ENCODE results near the gene SSPN. TPM values are rescaled to one million over a fixed set of nuclear protein-coding genes. Genes with fewer than 3 reads are reported as not detected.

SSPN gene
- total and polyA plus RNA-seq, 9 donors = 71.5 to 126 (median 96.5) TPM

DNA sequence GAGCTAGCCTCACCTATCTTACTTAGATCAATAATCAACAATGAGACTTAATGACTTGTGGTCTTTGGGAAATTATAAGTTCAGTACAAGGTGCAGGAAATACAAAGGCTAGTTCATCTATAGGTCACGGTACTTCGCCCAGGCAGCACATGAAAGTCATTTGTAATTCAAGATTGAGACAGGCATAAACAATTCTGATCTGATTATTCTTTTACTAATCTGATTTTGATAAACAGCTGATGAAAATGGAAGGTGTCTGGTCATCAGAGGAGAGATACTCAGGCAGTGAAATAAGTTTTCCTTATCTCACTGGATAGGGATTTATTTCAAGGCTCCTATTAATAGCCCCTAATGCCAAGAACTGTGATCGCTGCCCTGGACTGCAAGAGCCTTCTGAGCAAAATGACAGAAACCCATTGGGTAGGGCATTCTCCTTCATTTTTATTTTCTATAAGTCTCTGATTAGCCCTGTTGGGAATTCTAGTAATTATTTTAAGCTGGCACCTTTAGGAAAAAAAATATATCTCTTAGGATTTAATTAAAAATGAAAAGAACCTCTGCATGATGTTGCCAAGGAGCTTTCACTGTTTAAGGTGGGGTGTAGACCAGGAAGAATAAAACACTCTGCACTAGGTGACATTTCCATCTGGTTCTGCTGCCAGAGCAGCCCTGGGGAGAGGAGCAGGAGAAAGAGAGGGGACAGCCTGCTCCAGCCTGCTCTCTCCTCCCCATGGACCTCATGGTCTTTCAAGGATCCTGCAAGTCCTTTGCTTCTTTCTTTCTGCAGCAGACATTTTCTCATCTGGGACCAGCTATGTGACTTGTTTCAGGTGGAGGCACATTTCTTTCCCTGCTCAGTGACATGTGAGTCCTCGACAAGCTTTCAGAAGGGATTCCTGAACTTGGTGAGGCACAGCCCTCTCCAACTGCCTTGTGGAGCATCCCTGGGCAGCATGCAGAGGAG, 44.8 kb downstream of the SSPN start:
- H3K27ac ChIP-seq (ENCODE audit: low read length) = no peak overlapping the region
- no peak for DNase-seq
- peaks cover 9% of the 10 kb centered on the region for H3K4me1 ChIP-seq (ENCODE audit: control insufficient read depth, insufficient read depth, low read length)
- WGBS (ENCODE audit: insufficient coverage) = no CpG with 5 or more reads among the region's 4 CpGs
- no peak overlapping the region for H3K4me3 ChIP-seq (ENCODE audit: low read length)
- no peaks in the 10 kb centered on the region for H3K27me3 ChIP-seq (ENCODE audit: control insufficient read depth, insufficient read depth, low read length)
- no peaks in the 10 kb centered on the region for H3K36me3 ChIP-seq (ENCODE audit: control insufficient read depth, insufficient read depth, low read length)
- H3K9me3 ChIP-seq (replicated peaks; ENCODE audit: control insufficient read depth, low read depth, low read length) = no peaks in the 10 kb centered on the region

DNA sequence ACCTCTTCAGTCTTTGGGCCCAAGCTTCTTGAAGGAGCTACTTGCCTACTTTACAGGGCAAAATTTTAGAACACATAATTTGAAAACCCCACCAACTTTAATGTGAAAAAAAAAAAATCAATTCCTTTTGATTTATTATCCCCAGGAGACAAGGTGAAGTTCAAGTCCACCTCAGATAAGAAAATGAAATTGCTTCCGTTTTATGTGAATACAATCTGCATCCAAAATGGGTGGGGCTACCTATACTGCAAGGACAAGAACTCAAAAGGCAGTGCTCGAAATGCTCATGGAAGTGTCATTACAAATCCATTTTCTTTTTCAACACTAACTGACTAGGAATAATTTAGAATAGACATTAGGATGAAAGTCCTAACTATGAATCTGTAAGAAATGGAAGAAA, 45.7 kb downstream of the SSPN start:
- H3K36me3 ChIP-seq (ENCODE audit: control insufficient read depth, insufficient read depth, low read length) = no peaks in the 10 kb centered on the region
- H3K9me3 ChIP-seq (replicated peaks; ENCODE audit: control insufficient read depth, low read depth, low read length) = no peaks in the 10 kb centered on the region
- WGBS (ENCODE audit: insufficient coverage) = no CpG with 5 or more reads among the region's 2 CpGs
- H3K4me3 ChIP-seq (ENCODE audit: low read length) = no peak overlapping the region
- H3K4me1 ChIP-seq (ENCODE audit: control insufficient read depth, insufficient read depth, low read length) = peaks cover 9% of the 10 kb centered on the region
- no peak for DNase-seq
- H3K27me3 ChIP-seq (ENCODE audit: control insufficient read depth, insufficient read depth, low read length) = no peaks in the 10 kb centered on the region
- H3K27ac ChIP-seq (ENCODE audit: low read length) = no peak overlapping the region

DNA sequence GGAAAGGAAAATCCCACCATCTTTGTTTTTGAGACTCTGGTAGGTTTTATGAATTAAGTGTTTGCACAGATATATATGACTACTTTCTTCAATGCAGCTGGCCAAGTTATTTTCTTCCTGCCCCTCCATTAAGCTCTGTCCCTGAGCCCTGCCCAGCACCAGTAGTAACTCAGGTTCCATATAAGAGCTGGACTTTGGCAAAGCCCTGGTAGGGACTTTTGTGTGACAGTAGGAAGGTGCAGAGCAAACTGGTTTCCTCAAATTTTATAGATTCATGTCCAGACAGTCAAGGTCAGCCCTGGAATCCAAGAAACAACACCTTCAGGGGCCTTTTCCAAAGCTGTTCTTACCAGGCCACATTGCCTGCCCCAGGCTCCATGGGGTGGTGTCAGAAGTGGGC, 47.3 kb downstream of the SSPN start:
- H3K27me3 ChIP-seq (ENCODE audit: control insufficient read depth, insufficient read depth, low read length) = no peaks in the 10 kb centered on the region
- H3K4me1 ChIP-seq (ENCODE audit: control insufficient read depth, insufficient read depth, low read length) = peaks cover 9% of the 10 kb centered on the region
- H3K9me3 ChIP-seq (replicated peaks; ENCODE audit: control insufficient read depth, low read depth, low read length) = no peaks in the 10 kb centered on the region
- H3K36me3 ChIP-seq (ENCODE audit: control insufficient read depth, insufficient read depth, low read length) = no peaks in the 10 kb centered on the region
- H3K27ac ChIP-seq (ENCODE audit: low read length) = no peak overlapping the region
- no peak for DNase-seq
- no peak overlapping the region for H3K4me3 ChIP-seq (ENCODE audit: low read length)

DNA sequence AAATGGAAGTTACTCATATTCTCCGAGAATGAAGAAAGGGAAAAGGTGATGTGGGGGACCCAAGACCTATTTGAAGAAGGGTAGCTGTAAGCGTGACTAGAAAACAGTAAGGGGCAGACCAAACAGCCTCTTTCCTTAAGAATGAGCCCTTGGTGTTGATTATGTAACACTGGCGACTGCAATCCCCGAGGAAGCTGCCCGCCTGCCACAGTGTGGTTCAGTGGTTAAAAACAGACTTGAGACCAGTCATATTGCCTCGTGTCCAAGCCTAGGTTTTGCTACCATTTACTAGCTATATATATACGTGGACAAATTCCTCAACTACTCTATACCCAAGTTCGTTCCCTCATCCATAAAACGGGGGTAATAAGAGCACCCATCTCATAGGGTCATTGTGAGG, 49.1 kb downstream of the SSPN start:
- WGBS (ENCODE audit: insufficient coverage) = 79% methylated on average over 5 of the region's 9 CpGs
- no peak overlapping the region for H3K4me3 ChIP-seq (ENCODE audit: low read length)
- no peaks in the 10 kb centered on the region for H3K27me3 ChIP-seq (ENCODE audit: control insufficient read depth, insufficient read depth, low read length)
- peaks cover 3% of the 10 kb centered on the region for H3K4me1 ChIP-seq (ENCODE audit: control insufficient read depth, insufficient read depth, low read length)
- H3K9me3 ChIP-seq (replicated peaks; ENCODE audit: control insufficient read depth, low read depth, low read length) = peaks cover under 1% of the 10 kb centered on the region
- DNase-seq = no peak
- H3K36me3 ChIP-seq (ENCODE audit: control insufficient read depth, insufficient read depth, low read length) = no peaks in the 10 kb centered on the region
- no peak overlapping the region for H3K27ac ChIP-seq (ENCODE audit: low read length)

DNA sequence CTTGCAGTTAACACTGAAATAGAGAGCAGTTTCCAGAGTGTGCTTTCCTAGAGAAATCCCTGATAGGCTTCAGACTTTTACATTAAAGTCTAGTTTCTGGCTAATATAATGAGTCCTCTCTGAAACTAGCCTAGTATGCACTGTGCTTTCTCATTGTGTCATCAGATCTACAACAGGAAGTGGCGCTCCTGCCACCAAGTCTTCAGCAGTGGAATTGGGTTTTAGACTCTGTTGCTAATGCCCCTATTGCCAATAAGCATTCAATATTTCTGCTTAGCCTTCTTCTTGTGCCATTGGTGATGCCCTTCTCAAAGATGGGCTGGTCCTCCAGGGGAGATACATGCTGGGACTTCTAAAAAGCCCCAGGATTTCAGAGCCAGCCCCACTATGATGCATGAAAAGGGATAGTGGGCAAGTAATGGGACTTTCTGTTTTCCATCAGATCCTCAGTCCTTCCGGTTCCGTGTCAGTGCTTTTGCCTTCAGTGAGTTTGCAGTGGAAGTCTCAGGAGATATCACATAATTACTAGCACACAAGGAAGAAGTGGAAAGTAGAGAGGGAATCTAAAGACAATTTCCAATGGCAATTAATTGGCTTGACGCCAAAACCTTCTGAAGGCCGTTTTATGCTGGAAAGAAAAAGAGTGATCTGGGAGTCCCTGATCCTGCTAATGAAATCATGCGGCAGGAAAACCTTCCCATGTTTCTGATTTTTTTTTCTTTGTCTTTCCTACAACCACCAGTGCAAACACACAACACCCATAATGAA, 50.0 kb downstream of the SSPN start:
- Histone ChIP-seq H3K4me3 (ENCODE audit: low read length) (no peak overlapping the region), H3K4me1 (ENCODE audit: control insufficient read depth, insufficient read depth, low read length) (no peaks in the 10 kb centered on the region), H3K36me3 (ENCODE audit: control insufficient read depth, insufficient read depth, low read length) (no peaks in the 10 kb centered on the region), H3K27ac (ENCODE audit: low read length) (no peak overlapping the region), H3K27me3 (ENCODE audit: control insufficient read depth, insufficient read depth, low read length) (no peaks in the 10 kb centered on the region), H3K9me3 (replicated peaks; ENCODE audit: control insufficient read depth, low read depth, low read length) (peaks cover 4% of the 10 kb centered on the region)
- 40% methylated on average over 1 of the region's 6 CpGs for WGBS (ENCODE audit: insufficient coverage)
- peak; percentile 44 for DNase-seq

DNA sequence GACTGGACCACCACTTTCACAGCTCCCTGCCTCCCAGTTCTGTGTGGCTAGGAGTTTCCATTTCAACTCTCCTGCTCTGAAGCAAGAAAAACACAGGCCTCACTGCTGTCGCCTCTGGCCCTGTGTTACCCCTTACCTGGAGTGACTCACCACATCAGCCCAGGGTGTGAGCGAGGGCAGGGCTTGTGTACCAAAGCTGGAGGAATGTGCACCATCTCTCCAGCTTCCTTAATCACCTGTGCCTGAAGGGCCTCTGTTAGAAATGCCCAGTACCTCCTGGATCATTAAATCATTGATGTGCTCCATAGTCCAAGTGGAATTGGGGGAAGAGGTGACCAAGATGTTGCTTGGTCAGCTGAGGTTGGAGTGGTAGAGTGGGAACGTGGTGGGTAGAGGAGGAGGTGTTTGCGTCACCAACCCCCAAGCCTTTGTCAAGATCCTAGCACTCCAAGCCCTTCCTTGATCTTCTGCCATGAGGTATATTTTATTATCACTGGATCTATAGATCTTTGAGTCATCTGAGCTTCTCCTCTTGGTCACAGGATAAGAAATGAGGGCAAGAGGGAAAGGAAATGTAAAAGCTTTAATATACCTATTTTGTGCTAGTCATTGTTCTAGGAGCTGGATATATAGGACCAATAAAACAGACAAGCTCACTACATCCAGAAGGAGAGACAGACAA, 51.3 kb downstream of the SSPN start:
- WGBS (ENCODE audit: insufficient coverage) = 95% methylated on average over 2 of the region's 4 CpGs
- no peak for DNase-seq
- Histone ChIP-seq H3K4me3 (ENCODE audit: low read length) (no peak overlapping the region), H3K27ac (ENCODE audit: low read length) (no peak overlapping the region), H3K9me3 (replicated peaks; ENCODE audit: control insufficient read depth, low read depth, low read length) (peaks cover 4% of the 10 kb centered on the region), H3K4me1 (ENCODE audit: control insufficient read depth, insufficient read depth, low read length) (no peaks in the 10 kb centered on the region), H3K27me3 (ENCODE audit: control insufficient read depth, insufficient read depth, low read length) (no peaks in the 10 kb centered on the region), H3K36me3 (ENCODE audit: control insufficient read depth, insufficient read depth, low read length) (no peaks in the 10 kb centered on the region)

DNA sequence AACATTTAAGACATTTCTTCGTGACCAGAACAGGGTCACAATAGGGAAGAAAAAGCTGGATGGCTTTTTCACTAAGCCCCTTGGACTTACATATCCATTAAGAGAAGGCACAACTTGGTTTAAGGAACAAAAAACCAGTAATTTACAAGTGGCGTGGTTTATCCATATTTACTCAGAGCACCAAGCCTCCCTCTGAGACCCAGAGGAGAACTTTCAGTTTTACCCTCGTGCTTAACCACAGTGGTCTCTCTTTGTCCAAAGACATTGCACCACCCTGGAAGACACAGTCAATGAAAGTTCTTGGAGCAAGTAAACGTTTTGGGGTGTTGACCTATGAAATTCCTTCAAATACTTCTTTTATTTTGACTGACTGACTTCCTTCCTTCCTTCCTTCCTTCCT, 52.5 kb downstream of the SSPN start:
- H3K27me3 ChIP-seq (ENCODE audit: control insufficient read depth, insufficient read depth, low read length) = no peaks in the 10 kb centered on the region
- no CpG with 5 or more reads among the region's 4 CpGs for WGBS (ENCODE audit: insufficient coverage)
- no peaks in the 10 kb centered on the region for H3K36me3 ChIP-seq (ENCODE audit: control insufficient read depth, insufficient read depth, low read length)
- no peaks in the 10 kb centered on the region for H3K4me1 ChIP-seq (ENCODE audit: control insufficient read depth, insufficient read depth, low read length)
- no peak overlapping the region for H3K4me3 ChIP-seq (ENCODE audit: low read length)
- DNase-seq = no peak
- peaks cover 4% of the 10 kb centered on the region for H3K9me3 ChIP-seq (replicated peaks; ENCODE audit: control insufficient read depth, low read depth, low read length)
- no peak overlapping the region for H3K27ac ChIP-seq (ENCODE audit: low read length)

DNA sequence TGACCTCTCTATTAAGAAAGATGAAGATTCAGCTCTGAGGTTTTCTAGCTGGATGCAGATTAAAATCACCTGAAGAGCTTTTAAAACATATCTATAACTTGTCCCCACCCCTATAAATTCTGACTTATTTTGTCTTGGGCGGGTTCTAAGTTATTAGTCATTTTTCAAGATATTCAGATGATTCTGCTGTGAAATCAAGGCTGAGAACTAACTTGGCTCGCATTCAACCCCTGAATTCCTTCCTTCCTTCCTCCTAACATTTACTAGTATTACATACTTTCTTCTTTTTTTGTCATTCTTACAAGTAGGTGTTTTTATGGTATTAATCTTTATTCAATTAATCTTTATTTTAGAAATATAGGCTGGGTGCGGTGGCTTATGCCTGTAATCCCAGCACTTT, 55.4 kb downstream of the SSPN start:
- Histone ChIP-seq H3K4me3 (ENCODE audit: low read length) (no peak overlapping the region), H3K36me3 (ENCODE audit: control insufficient read depth, insufficient read depth, low read length) (no peaks in the 10 kb centered on the region), H3K27ac (ENCODE audit: low read length) (no peak overlapping the region), H3K27me3 (ENCODE audit: control insufficient read depth, insufficient read depth, low read length) (no peaks in the 10 kb centered on the region), H3K9me3 (replicated peaks; ENCODE audit: control insufficient read depth, low read depth, low read length) (peaks cover 7% of the 10 kb centered on the region), H3K4me1 (ENCODE audit: control insufficient read depth, insufficient read depth, low read length) (no peaks in the 10 kb centered on the region)
- DNase-seq = no peak
- no CpG with 5 or more reads among the region's 3 CpGs for WGBS (ENCODE audit: insufficient coverage)

DNA sequence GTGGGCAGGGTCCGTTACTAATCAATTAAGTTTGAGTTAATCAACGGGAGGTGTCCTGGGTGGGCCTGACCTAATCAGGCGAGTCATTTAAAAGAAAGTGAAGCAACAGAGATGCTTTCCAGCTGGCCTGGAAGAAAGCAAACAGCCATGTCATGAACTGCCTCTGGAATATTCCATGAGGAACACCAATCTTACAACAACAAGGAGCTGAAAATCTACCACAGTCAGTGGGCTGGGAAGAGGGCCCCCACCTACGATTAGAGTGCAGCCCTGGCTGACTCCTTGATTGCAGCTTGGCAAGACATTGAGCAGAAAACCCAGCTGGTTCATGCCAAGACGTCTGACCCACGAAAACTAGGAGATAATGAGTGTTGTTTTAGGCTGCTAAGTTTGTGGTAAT, 56.2 kb downstream of the SSPN start:
- no peak overlapping the region for H3K27ac ChIP-seq (ENCODE audit: low read length)
- no peak overlapping the region for H3K4me3 ChIP-seq (ENCODE audit: low read length)
- DNase-seq = no peak
- 81% methylated on average over 6 of the region's 6 CpGs for WGBS (ENCODE audit: insufficient coverage)
- peaks cover 12% of the 10 kb centered on the region for H3K9me3 ChIP-seq (replicated peaks; ENCODE audit: control insufficient read depth, low read depth, low read length)
- H3K27me3 ChIP-seq (ENCODE audit: control insufficient read depth, insufficient read depth, low read length) = no peaks in the 10 kb centered on the region
- H3K4me1 ChIP-seq (ENCODE audit: control insufficient read depth, insufficient read depth, low read length) = no peaks in the 10 kb centered on the region
- H3K36me3 ChIP-seq (ENCODE audit: control insufficient read depth, insufficient read depth, low read length) = no peaks in the 10 kb centered on the region

DNA sequence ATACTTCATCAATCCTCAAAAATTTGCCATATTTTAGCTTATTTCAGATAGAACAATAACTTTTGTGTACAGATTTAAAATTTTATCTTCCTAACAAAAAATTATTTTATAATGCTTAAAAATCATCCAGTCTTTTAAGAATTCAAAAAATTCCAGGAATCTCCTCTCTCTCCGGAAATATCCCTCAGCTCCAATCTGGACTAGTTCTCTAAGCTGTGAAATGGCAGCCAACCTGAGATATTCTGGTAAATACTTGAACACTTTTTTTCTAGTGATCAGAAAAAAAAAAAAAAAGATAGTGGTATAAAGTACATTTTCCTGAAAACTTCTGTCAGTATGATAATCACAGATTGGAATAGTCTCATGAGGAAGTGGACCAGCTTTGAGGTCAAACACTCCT, 57.6 kb downstream of the SSPN start:
- no CpG with 5 or more reads among the region's 1 CpG for WGBS (ENCODE audit: insufficient coverage)
- H3K9me3 ChIP-seq (replicated peaks; ENCODE audit: control insufficient read depth, low read depth, low read length) = peaks cover 14% of the 10 kb centered on the region
- H3K27me3 ChIP-seq (ENCODE audit: control insufficient read depth, insufficient read depth, low read length) = no peaks in the 10 kb centered on the region
- no peak for DNase-seq
- no peak overlapping the region for H3K27ac ChIP-seq (ENCODE audit: low read length)
- no peaks in the 10 kb centered on the region for H3K4me1 ChIP-seq (ENCODE audit: control insufficient read depth, insufficient read depth, low read length)
- no peak overlapping the region for H3K4me3 ChIP-seq (ENCODE audit: low read length)
- no peaks in the 10 kb centered on the region for H3K36me3 ChIP-seq (ENCODE audit: control insufficient read depth, insufficient read depth, low read length)

Measured in muscle of leg (tissue), 11 donors.